GM19025 (cell line): ENCODE measurements around the gene CTF1.
A peak's percentile ranks its signal among the peaks of the same experiment; 100 is the strongest.
"Not testable (repeated sequence)": the region's sequence is repeated elsewhere in the genome, so short reads cannot be mapped to it uniquely, and the experiment has no call there.

ENCODE experiments used
- ATAC-seq: cut with Tn5 transposase; IDR thresholded peaks from one replicate; pipeline ENCODE4 v1.9.1; 2021; ENCODE audit warnings: mild to moderate bottlenecking, low read depth, moderate library complexity; ENCODE audit not compliant: unreplicated experiment

CTF1 gene

GRCh38 chr16:30896261-30896888, at the start of gene CTF1:
TSS of gene CTF1 (plus strand) at chr16:30896614. CDS start at chr16:30896644, 30 bp downstream.
- ATAC-seq = no peak

- no peak for ATAC-seq
These were observed 49.6 kb upstream of the CTF1 start for GRCh38 chr16:30846649-30847402.

GRCh38 chr16:30850246-30850645, 46.2 kb upstream of the CTF1 start:
- no peak for ATAC-seq

- ATAC-seq = no peak
These were observed 42.7 kb upstream of the CTF1 start for GRCh38 chr16:30853758-30854157.

GRCh38 chr16:30858111-30858495, 38.3 kb upstream of the CTF1 start:
- ATAC-seq = no peak

- no peak for ATAC-seq
These were observed 37.5 kb upstream of the CTF1 start for GRCh38 chr16:30858829-30859423.

GRCh38 chr16:30860729-30861128, 35.7 kb upstream of the CTF1 start:
- ATAC-seq = not testable (repeated sequence)

- not testable (repeated sequence) for ATAC-seq
These were observed 33.2 kb upstream of the CTF1 start for GRCh38 chr16:30863178-30863577.

- no peak for ATAC-seq
These were observed 30.4 kb upstream of the CTF1 start for GRCh38 chr16:30866031-30866430.

- no peak for ATAC-seq
These were observed 28.7 kb upstream of the CTF1 start for GRCh38 chr16:30867747-30868146.

GRCh38 chr16:30870904-30871303, 25.5 kb upstream of the CTF1 start:
- ATAC-seq = no peak

- ATAC-seq = no peak
These were observed 22.1 kb upstream of the CTF1 start for GRCh38 chr16:30874244-30874820.

GRCh38 chr16:30874821-30875717, 21.3 kb upstream of the CTF1 start:
- ATAC-seq = peak; percentile 83

- ATAC-seq = no peak
These were observed 20.3 kb upstream of the CTF1 start for GRCh38 chr16:30875871-30876801.

GRCh38 chr16:30876867-30877266, 19.5 kb upstream of the CTF1 start:
- no peak for ATAC-seq

GRCh38 chr16:30882429-30883310, 13.7 kb upstream of the CTF1 start:
- no peak for ATAC-seq

GRCh38 chr16:30884760-30885159, 11.7 kb upstream of the CTF1 start:
- ATAC-seq = no peak

- ATAC-seq = no peak
These were observed 11.2 kb upstream of the CTF1 start for GRCh38 chr16:30885196-30885595.
